GM12878 (cell line): ENCODE measurements around the gene ZNF428.

Source experiments
- ASH2L ChIP-seq: fragments of 300-600, 200-600 bp; sonication (generic); IDR thresholded peaks from 2 replicates; pipeline ENCODE4 v1.6.1; 2017; ENCODE audit warnings: low read depth, mild to moderate bottlenecking, borderline replicate concordance
- FOXM1 ChIP-seq: IDR thresholded peaks from 2 replicates; pipeline ENCODE4 v1.6.1; 2012; ENCODE audit warnings: low read depth, mild to moderate bottlenecking, inconsistent platforms, low read length, moderate library complexity
- NFIC ChIP-seq: IDR thresholded peaks from 2 replicates; pipeline ENCODE4 v1.6.1; 2012; ENCODE audit warnings: low read depth, mild to moderate bottlenecking, inconsistent platforms, low read length, moderate library complexity
- POLR2AphosphoS5 ChIP-seq: IDR thresholded peaks from 2 replicates; pipeline ENCODE4 v1.6.1; 2011; ENCODE audit warnings: mild to moderate bottlenecking, low read length, inconsistent platforms
- TARDBP ChIP-seq: IDR thresholded peaks from 2 replicates; pipeline ENCODE4 v1.6.1; 2016; ENCODE audit warnings: borderline replicate concordance
- YY1 ChIP-seq: IDR thresholded peaks from 2 replicates; pipeline ENCODE4 v1.6.1; 2011; ENCODE audit warnings: low read depth, mild to moderate bottlenecking, low read length
- ZNF217 ChIP-seq: fragments of 450-650 bp; IDR thresholded peaks from 2 replicates; pipeline ENCODE4 v1.6.1; 2017; ENCODE audit warnings: antibody characterized with exemption, mild to moderate bottlenecking
- TF ChIP-seq, protein P1 (sequence below), 3 experiments: IDR thresholded peaks in 2 of 3; conservative IDR thresholded peaks in 1 of 3; 2 replicates each; pipeline ENCODE4 v1.5.1; 2011; ENCODE audit warnings: low read depth in 3 of 3, low read length in 3 of 3, mild to moderate bottlenecking in 3 of 3, control low read depth in 2 of 3, moderate library complexity in 2 of 3, inconsistent platforms in 1 of 3, mixed read lengths in 1 of 3; ENCODE audit not compliant: control insufficient read depth in 2 of 3, insufficient read depth in 1 of 3; ENCODE audit errors: extremely low read depth in 1 of 3

DNA sequence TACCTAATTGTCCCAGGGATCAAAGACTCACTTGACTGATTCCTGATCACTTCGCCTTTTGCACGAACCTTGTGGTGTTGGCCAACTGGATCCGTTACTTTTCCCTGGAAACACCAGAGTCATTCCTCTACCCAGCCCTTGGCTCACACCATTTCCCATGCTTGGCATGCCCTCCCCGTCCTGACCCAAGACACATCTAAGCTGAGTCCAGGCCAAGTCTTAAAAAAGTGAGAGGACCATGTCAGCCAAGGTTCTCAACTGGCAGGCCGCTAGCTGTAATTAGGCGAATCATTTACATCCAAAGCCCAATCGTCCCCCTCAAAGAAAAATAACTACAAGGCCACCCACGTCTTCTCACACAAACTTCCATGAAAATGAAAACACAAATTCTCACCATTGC lies 39.1 kb upstream of the ZNF428 start:
- TF ChIP-seq POLR2AphosphoS5: no peak
- TF ChIP-seq FOXM1: no peak
- TF ChIP-seq TARDBP: no peak
- no peak for TF ChIP-seq NFIC
- no peak for TF ChIP-seq YY1
- TF ChIP-seq, protein P1, sequence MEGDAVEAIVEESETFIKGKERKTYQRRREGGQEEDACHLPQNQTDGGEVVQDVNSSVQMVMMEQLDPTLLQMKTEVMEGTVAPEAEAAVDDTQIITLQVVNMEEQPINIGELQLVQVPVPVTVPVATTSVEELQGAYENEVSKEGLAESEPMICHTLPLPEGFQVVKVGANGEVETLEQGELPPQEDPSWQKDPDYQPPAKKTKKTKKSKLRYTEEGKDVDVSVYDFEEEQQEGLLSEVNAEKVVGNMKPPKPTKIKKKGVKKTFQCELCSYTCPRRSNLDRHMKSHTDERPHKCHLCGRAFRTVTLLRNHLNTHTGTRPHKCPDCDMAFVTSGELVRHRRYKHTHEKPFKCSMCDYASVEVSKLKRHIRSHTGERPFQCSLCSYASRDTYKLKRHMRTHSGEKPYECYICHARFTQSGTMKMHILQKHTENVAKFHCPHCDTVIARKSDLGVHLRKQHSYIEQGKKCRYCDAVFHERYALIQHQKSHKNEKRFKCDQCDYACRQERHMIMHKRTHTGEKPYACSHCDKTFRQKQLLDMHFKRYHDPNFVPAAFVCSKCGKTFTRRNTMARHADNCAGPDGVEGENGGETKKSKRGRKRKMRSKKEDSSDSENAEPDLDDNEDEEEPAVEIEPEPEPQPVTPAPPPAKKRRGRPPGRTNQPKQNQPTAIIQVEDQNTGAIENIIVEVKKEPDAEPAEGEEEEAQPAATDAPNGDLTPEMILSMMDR (IDR thresholded peaks at IDR 0.05 in 2 of 3, conservative IDR thresholded peaks at IDR 0.05 in 1 of 3; ENCODE audit: control insufficient read depth in 2 of 3, extremely low read depth in 1 of 3, insufficient read depth in 1 of 3, low read depth in 3 of 3, low read length in 3 of 3): no peak
- TF ChIP-seq ZNF217: no peak
- TF ChIP-seq ASH2L: no peak
